Colon (tissue), 2 donors: ENCODE results near the gene USP21.

ENCODE experiments used
- FAIRE-seq: peaks from 2 replicates; lab custom pipeline; 2012; peaks lifted over from hg19 to GRCh38; lab: Jason Lieb, UNC
- donor health status: control.
- donor health status: control.

The USP21 gene

DNA sequence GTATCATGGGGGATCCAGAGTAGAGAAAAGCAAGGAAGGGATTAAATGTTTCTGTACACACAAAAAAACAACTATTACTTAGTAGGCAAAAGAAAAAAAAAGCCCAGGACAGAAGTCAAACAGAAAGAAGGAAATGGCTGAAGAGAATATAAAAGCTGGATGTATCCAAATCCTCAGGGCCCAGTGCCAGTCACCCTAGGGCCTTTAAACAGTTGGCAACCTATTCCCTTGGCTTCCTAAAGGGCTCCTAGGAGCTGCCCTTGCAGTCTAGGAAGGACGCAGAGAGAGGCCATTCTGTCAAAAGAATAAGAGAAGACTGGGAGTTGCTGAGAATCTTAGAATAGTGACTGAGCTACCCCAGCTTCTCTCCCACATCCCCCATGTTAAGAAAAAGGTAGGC lies 13.0 kb downstream of the USP21 start:
- no peak for FAIRE-seq

DNA sequence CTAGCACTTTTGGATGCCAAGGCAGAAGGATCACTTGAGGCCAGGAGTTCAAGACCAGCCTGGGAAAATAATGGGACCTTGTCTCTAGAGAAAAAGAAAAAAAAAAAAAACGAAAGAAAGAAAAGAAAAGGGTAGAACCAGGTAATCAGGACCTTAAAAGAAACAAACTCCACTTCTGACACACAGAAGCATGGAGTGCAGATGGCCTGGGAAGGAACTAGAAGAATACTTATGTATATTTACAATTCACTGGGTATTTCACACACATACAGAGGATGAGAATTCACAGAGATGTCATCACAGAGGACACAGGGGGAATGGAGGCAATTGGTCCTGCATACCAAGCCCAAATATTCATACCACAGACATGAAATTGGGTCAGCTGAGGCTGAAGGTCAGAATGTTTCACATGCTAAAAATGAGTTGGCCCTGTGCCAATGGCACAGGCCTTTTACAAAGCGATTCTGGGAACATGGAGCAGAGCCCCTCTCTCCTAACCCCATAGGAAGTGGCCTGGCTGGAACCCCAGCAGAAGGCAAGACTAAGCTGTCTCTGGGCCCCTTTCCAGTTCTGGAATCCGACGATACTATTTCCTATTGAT lies 13.6 kb downstream of the USP21 start:
- no peak for FAIRE-seq

GRCh38 chr1:161173711-161174110 lies 14.4 kb downstream of the USP21 start:
- FAIRE-seq, result no peak

DNA sequence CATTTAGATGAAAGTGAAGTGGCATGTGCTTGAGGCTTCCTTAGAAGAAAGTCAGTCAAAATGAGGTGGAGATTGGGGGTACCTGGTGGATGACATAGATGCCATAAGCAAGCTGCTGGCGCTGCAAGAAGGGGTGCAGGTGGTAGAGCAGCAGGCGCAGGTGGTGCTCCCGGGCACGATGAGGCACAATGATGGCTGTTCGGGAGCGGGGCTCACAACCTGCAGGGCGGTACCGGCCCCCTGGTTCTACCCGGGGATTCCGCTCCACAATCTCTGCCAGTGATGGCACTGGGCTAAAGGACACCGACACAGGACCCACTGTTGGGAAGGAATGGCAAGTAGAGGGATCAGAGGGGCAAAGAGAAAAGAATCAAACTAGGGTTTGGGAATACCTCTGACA lies 15.6 kb downstream of the USP21 start:
- FAIRE-seq, result no peak

- FAIRE-seq, result no peak
These were observed 16.6 kb downstream of the USP21 start for GRCh38 chr1:161175771-161176453.

DNA sequence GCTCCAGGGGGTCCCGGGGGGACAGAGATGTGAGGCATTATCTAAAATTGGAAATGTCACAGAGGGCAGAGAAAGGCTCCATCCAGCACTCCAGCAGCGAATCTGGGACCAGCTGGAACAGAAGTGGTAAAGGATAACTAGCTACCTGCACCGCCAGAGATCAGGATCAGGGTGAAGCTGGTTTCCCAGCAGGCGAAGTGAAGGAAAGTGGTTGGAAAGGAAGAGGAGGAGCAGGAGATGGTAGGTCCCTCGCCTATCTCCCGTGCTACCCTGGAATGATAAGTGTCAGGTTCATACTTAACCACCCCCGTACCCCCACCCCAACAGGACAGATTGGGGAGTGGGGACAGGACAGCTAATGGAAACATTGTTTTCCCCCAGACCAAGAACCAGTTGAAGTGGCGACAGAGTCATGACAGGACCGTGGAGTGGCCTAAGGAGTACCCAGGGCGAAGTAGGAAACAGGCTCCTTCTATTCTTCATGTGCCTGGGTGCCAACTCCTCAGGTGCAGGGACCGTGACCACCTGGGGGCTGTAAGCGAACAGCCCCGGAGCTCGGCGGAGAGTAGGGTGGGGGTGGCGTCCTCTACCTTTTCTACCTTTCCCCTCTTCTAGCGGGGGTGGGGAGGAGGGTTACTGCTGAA lies 17.3 kb downstream of the USP21 start:
- FAIRE-seq, result no peak

GRCh38 chr1:161177112-161177935 lies 18.0 kb downstream of the USP21 start, which contains the start of gene B4GALT3:
Gene B4GALT3 (minus strand): TSS chr1:161177507. CDS start chr1:161176060, 1,447 bp downstream.
- FAIRE-seq, result no peak

DNA sequence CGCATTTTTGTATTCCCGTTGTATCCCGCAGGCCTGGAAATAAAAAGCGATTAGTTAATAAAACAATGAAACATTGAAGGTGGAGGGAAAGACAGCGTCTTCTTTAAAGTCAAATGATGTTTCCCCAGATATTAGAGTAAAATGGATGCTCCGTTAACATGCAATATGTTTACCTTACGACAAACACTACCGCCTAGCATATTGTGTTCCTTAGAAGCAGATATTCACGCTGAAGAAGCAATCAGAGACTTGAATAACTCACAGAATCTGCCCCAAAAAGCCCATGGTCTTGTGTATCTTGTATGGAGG lies 18.6 kb downstream of the USP21 start:
- no peak for FAIRE-seq

DNA sequence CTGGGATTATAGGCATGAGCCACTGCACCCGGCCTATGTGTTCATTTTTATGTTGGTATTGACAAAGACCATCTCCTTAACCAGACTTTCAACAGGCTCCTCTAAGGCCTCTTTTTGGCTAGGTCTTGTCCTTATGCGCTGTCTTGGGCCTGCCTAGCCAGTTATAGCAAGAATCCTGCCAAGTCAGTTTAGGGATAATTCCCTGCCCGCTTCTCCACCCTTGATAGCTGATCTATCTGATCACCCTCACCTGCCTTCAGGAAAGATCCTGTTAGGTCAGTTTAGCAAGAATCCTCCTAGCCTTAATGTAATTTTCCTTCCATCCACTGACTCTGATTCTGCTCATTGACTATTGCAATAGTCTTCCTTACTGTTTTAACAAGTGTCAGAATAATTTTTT lies 20.4 kb downstream of the USP21 start:
- no peak for FAIRE-seq

- FAIRE-seq, result no peak
These were observed 21.3 kb downstream of the USP21 start for GRCh38 chr1:161180639-161181038.

- FAIRE-seq, result no peak
These were observed 22.9 kb downstream of the USP21 start for GRCh38 chr1:161182214-161182613.

DNA sequence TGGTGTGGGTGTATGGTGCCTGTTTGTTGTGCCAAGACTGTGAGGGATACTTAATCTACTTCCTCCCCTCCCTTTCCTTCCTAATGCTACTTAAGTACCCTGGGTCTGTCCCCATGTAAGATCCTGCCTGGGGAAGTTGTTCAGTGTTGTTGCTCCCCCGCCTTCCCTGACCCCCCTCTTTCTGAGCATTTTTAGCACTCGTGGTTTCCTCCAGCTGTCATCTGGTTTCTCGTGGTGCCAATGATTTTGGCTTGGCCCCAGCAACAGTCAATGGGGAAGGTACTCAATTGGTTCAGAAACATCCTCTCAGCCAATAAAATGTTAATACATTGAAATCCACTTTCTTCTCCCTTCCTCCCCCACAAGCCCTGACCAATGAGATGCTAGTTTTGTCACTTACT lies 26.0 kb downstream of the USP21 start:
- FAIRE-seq, result no peak

DNA sequence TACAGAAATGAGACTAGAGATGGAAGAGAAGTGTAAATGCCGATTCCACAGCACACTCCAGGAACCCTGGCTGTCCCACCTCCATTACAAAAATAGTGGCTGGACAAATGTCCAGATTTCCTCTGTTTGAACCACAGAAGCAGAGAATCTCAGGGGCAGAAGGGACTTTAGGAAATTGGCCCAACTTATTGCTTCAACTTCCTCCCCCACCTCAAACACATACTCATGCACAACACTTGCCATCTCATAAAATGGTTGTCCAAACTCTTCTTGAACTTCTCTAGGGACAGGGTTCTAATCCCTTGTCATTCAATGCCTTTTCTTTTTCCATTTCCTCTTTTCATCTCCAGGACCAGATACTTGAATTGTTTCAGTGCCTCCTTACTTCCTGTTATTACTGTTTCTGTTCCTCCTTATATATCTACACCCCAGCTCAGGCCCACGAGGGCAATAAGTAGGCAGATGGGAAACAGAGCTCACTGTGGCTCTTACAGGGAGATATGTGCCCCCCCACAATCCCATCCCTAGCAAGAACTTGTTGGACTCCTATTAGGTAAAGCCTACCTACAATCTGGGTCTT lies 26.5 kb downstream of the USP21 start:
- FAIRE-seq, result no peak

DNA sequence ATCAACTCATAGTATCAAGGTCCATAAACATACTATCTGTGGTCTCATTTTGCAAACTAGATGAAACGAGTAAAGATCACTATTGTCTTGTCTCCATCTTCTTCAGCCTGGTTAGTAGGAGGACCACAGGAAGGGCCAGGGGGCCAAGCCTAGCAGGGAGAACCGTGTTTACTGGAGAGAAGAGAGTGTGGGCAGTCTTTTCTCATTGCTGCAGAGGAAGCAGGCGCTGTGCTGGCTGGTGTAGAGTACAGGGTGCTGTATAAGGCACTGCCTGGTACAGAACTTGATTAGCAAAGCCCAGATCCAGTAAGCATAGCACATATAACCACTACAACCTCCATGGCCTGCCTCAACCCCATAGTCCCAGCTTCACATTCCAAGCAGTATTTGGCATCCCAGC lies 28.0 kb downstream of the USP21 start:
- no peak for FAIRE-seq

DNA sequence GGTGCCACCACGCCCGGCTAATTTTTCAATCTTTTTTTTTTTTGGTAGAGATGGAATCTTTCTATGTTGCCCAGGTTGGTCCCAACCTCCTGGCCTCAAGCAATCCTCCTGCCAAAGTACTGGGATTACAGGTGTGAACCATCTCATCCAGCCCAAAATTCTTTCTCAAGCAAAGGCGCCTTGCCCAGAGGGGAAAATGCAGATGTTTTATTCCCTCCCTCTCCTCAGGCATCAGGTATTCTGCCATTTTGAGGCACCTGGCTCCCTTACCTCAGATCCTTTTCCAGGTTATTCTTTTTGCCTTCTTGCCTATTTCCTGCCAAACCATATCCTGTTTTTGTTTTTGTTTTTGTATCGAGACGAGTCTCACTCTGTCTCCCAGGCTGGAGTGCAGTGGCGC lies 29.1 kb downstream of the USP21 start:
- no peak for FAIRE-seq

DNA sequence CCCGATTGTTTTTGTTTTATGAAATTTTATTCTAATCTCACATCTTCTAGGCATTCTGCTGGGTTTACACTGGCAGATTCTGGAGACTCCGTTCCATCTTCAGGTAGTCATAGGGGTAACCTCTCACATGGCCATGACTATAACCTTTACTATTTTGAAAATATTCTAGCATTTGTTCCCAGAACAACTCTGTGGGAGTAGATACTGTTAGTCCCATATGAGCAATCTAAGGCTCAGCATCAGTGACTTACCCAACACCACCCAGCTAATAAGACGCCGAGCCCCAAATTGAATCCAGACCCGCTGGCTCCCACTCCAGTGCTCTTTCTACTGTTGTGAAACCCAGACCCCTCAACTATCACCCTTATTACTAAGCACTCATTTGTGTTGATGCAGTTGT lies 29.7 kb downstream of the USP21 start:
- no peak for FAIRE-seq

DNA sequence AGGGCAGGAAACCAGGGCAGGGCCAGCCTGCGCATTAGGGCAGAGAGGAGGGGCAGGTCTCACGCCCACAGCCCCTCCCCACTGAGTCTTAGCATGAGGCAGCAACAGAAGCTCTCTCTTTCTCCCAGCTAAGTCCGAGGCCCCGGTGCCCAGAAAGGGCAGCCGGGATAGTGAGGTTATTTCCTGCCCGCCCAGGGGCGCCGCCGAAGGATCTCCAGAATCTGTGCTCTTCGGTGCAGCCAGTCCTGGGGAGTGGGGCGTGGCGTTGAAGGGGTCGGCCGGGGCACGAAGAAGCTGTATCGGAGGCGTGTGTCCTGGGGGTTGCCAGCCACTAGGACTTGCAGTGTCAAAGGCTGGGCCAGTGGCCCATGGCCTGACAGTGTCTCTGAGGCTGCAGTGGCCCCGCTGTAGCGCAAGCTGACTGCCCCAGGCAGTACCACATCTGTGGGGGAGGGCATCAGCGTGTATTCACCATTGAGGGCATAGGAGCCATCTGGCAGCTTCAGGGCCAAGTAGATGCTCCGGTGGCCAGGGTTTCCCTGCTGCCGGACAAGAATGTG lies 31.7 kb downstream of the USP21 start:
- no peak for FAIRE-seq

DNA sequence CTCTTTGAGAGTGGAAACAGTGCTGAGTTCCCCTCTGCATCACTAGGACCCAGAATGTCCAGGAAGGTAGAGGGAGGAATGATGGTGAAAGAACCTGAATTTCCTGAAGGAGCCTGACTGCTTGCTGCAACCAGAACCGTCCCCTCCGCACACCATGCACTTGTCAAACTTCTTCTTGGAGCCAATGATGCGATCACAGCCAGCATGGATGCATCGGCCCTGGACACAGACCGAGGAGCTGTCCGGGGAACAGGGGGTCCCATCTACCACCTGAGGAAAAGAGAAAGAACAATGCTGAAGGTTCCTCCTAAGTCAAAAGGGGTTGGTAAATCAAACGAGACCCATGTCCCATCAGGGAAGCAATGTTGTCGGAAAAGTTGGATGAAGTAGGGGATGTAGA lies 32.7 kb downstream of the USP21 start:
- FAIRE-seq, result no peak

- no peak for FAIRE-seq
These were observed 33.5 kb downstream of the USP21 start for GRCh38 chr1:161192476-161193465.

DNA sequence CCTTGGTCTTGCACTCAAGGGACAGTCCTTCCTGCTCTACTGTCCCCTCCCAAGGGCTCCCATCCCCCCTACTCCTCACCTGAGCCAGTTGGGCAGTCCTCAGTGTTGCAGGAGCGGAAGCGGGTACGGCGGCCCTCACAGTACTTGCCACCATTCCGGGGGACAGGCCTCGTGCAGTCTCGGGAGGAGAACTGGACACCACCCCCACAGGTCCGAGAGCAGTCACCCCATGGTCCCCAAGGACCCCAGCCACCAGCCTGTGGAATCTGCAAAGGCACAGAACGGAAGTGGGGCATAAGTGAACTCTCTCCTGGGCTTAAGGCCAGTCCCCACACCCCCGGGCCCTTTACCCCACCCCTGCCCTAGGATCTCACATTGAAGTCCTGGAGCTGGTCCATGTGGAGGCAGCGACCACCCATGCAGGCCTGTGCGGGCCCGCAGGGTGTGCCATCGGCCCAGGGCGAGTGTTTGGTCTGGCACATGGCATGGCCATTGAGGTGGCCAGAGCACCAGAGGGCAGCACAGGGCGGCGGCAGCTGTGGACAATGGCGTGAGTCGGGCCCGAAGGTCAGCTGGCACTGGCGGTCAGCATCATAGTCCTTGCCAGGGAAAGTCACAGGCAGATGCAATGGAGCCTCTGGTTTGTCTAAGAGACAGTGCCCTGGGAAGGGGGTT lies 34.4 kb downstream of the USP21 start:
- FAIRE-seq, result no peak
